IPS DF 4.7 (cell line): Measurements from ENCODE around the gene PPP1R7.
"Not testable (repeated sequence)": the region's sequence is repeated elsewhere in the genome, so short reads cannot be mapped to it uniquely, and the experiment has no call there.

ENCODE experiments used
- DNase-seq: peaks from one replicate; pipeline ENCODE4 v3.0.0-alpha.2; 2013; ENCODE audit warnings: low spot score; ENCODE audit errors: extremely low read depth

PPP1R7 gene

GRCh38 chr2:241193271-241193670 lies 43.0 kb downstream of the PPP1R7 start:
- DNase-seq = no peak

- DNase-seq = no peak
These were observed 44.5 kb downstream of the PPP1R7 start for GRCh38 chr2:241194811-241195210.

GRCh38 chr2:241195506-241196130 lies 45.4 kb downstream of the PPP1R7 start:
- no peak for DNase-seq

GRCh38 chr2:241197246-241197645 lies 47.0 kb downstream of the PPP1R7 start:
- DNase-seq = not testable (repeated sequence)

- DNase-seq = no peak
These were observed 47.7 kb downstream of the PPP1R7 start for GRCh38 chr2:241197947-241198346.

- DNase-seq = no peak
These were observed 48.4 kb downstream of the PPP1R7 start for GRCh38 chr2:241198381-241199279.

- DNase-seq = no peak
These were observed 49.0 kb downstream of the PPP1R7 start for GRCh38 chr2:241199286-241199685.

GRCh38 chr2:241199897-241200821 lies 49.9 kb downstream of the PPP1R7 start:
- no peak for DNase-seq

- no peak for DNase-seq
These were observed 50.6 kb downstream of the PPP1R7 start for GRCh38 chr2:241200822-241201395.

- DNase-seq = no peak
These were observed 51.4 kb downstream of the PPP1R7 start for GRCh38 chr2:241201445-241202267.

GRCh38 chr2:241202268-241202585 lies 52.0 kb downstream of the PPP1R7 start:
- DNase-seq = no peak

- no peak for DNase-seq
These were observed 52.4 kb downstream of the PPP1R7 start for GRCh38 chr2:241202681-241203080.

- no peak for DNase-seq
These were observed 53.1 kb downstream of the PPP1R7 start for GRCh38 chr2:241203218-241204009.

GRCh38 chr2:241204010-241204384 lies 53.7 kb downstream of the PPP1R7 start:
- DNase-seq = no peak

- no peak for DNase-seq
These were observed 54.2 kb downstream of the PPP1R7 start for GRCh38 chr2:241204490-241204889.

GRCh38 chr2:241205086-241205485 lies 54.8 kb downstream of the PPP1R7 start:
- DNase-seq = no peak

- DNase-seq = no peak
These were observed 56.9 kb downstream of the PPP1R7 start for GRCh38 chr2:241207151-241207550.

- DNase-seq = no peak
These were observed 57.4 kb downstream of the PPP1R7 start for GRCh38 chr2:241207641-241208040.

GRCh38 chr2:241208058-241208457 lies 57.8 kb downstream of the PPP1R7 start:
- no peak for DNase-seq

- no peak for DNase-seq
These were observed 59.0 kb downstream of the PPP1R7 start for GRCh38 chr2:241209271-241209670.
